Fibroblast of pulmonary artery (primary cell): ENCODE measurements around the gene KCNMA1.

Source experiments
- DNase-seq: peaks from one replicate; pipeline ENCODE4 v3.0.0-alpha.2; 2010; ENCODE audit warnings: low read depth
- H3K4me3 ChIP-seq: replicated peaks from 2 replicates; pipeline ENCODE4 v1.5.1; 2011; ENCODE audit warnings: low read depth, mild to moderate bottlenecking, control low read depth, low read length, moderate library complexity
- CTCF ChIP-seq: IDR thresholded peaks from 2 replicates; pipeline ENCODE4 v1.5.1; 2011; ENCODE audit warnings: mild to moderate bottlenecking, control low read depth, low read length, inconsistent platforms; ENCODE audit errors: missing control alignments

Gene KCNMA1

GRCh38 chr10:76882245-76882644 is 755.4 kb downstream of the KCNMA1 start:
- no peak for DNase-seq
- no peak for TF ChIP-seq CTCF
- no peak overlapping the region for H3K4me3 ChIP-seq

- no peak overlapping the region for H3K4me3 ChIP-seq
- TF ChIP-seq CTCF = no peak
- no peak for DNase-seq
Observed at GRCh38 chr10:76881477-76882220, 756.0 kb downstream of the KCNMA1 start.

- H3K4me3 ChIP-seq = no peak overlapping the region
- DNase-seq = no peak
- TF ChIP-seq CTCF = no peak
Observed at GRCh38 chr10:76880931-76881330, 756.7 kb downstream of the KCNMA1 start.

GRCh38 chr10:76879116-76879913 is 758.3 kb downstream of the KCNMA1 start:
- no peak for TF ChIP-seq CTCF
- no peak overlapping the region for H3K4me3 ChIP-seq
- DNase-seq = no peak

GRCh38 chr10:76878514-76878913 is 759.1 kb downstream of the KCNMA1 start:
- no peak for TF ChIP-seq CTCF

GRCh38 chr10:76874896-76875295 is 762.7 kb downstream of the KCNMA1 start:
- TF ChIP-seq CTCF = no peak
- H3K4me3 ChIP-seq = no peak overlapping the region
- no peak for DNase-seq

More at GRCh38 chr10:76878514-76878913, 759.1 kb downstream of the KCNMA1 start:
- no peak overlapping the region for H3K4me3 ChIP-seq
- DNase-seq = no peak
